ENCODE results near the gene PTPRS.

DNA sequence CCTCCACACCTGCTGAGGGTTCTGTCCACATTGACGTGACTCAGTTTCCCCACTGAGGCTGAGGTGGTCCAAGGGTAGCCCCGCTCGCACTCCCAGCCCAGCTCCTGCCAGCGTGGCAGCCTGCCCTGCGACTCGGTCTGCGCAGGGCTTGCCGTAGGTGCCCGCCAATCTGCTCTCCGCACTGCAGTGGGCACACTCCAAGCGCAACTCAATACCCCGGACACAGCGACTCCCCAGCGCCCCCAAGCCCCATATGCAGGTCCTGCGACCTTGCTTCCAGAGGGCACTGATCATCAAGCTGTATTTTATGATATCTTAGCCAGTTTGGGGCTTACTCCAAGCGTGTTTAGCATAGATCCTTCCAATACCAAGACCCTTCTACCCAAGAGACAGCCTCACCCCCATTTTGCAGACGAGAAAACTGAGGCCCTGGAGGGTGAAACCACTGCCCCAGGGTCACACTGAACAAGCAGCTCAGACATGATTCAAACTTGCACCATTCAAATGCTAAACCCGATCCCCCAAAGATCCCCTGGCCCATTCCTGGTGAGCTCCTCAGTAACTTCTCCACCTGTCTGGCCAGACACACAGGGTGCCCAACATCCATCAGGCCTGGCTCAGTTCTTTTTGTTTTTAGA lies 13.5 kb downstream of the PTPRS start:
- no peak for TF ChIP-seq EZH2 (IDR thresholded peaks at IDR 0.05; ENCODE audit: insufficient read depth, low read length)
- TF ChIP-seq, protein P1, sequence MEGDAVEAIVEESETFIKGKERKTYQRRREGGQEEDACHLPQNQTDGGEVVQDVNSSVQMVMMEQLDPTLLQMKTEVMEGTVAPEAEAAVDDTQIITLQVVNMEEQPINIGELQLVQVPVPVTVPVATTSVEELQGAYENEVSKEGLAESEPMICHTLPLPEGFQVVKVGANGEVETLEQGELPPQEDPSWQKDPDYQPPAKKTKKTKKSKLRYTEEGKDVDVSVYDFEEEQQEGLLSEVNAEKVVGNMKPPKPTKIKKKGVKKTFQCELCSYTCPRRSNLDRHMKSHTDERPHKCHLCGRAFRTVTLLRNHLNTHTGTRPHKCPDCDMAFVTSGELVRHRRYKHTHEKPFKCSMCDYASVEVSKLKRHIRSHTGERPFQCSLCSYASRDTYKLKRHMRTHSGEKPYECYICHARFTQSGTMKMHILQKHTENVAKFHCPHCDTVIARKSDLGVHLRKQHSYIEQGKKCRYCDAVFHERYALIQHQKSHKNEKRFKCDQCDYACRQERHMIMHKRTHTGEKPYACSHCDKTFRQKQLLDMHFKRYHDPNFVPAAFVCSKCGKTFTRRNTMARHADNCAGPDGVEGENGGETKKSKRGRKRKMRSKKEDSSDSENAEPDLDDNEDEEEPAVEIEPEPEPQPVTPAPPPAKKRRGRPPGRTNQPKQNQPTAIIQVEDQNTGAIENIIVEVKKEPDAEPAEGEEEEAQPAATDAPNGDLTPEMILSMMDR (IDR thresholded peaks at IDR 0.05; ENCODE audit: insufficient read depth, low read depth, low read length): no peak
